Activated T-helper 17 cell treated with anti-CD3 and anti-CD28 coated beads, Interleukin-2, amount 50 U/mL, for 72 hours (primary cell): ENCODE data around the gene RHNO1. TPM values are rescaled to one million over a fixed set of nuclear protein-coding genes. Genes with fewer than 3 reads are reported as not detected.
A peak's percentile ranks its signal among the peaks of the same experiment; 100 is the strongest.
"Not testable (repeated sequence)": the region's sequence is repeated elsewhere in the genome, so short reads cannot be mapped to it uniquely, and the experiment has no call there.

Experiments used
- ATAC-seq: fragments of 150-1000 bp; cut with Tn5 transposase; replicated peaks from 2 replicates; pipeline ENCODE4 v1.10.0; 2021; ENCODE audit warnings: mild to moderate bottlenecking, moderate library complexity
- H3K27ac Mint-ChIP-seq: one replicate; pipeline ENCODE4 v1.8.0; 2022; ENCODE audit warnings: mixed read lengths
- H3K27me3 Mint-ChIP-seq: one replicate; pipeline ENCODE4 v1.8.0; 2022; ENCODE audit warnings: mixed read lengths
- H3K36me3 Mint-ChIP-seq: one replicate; pipeline ENCODE4 v1.8.0; 2022; ENCODE audit warnings: low read depth, mild to moderate bottlenecking, mixed read lengths
- H3K4me1 Mint-ChIP-seq: one replicate; pipeline ENCODE4 v1.8.0; 2022; ENCODE audit warnings: mixed read lengths
- H3K4me3 Mint-ChIP-seq: one replicate; pipeline ENCODE4 v1.8.0; 2022; ENCODE audit warnings: mild to moderate bottlenecking, mixed read lengths
- H3K9me3 Mint-ChIP-seq: one replicate; pipeline ENCODE4 v1.8.0; 2022; ENCODE audit warnings: mixed read lengths
- total RNA-seq, 2 donors: library from RNA; stranded (reverse); gene quantifications; one replicate each; pipeline ENCODE4 v1.2.3, GENCODE V29; 2022

Gene RHNO1
- total RNA-seq, 2 donors from 2014 or later, result 39.4 to 52.3 TPM

DNA sequence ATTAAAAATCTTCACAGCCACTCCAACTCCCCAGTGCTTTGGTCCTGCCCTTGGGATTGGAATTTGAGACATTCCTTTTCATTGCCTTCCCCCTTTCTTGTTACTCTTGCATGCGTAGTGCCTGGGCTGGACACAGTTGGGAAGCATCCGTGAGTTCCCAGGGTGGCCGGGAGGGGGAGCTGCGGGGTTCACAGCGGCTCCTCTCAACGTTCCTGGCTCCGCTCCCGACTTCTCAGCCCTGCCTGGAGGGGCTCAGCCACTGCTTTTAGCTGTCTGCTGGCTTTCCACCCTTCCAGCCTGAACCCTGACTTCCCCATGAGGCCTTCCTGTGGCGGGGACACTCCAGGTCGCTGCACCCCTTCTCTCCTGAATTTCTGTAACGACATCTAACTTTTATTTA, 23.4 kb upstream of the RHNO1 start:
- Mint-ChIP-seq H3K36me3 (peaks cover 13% of the 10 kb centered on the region), H3K27ac (no peak overlapping the region), H3K4me3 (no peak overlapping the region)

DNA sequence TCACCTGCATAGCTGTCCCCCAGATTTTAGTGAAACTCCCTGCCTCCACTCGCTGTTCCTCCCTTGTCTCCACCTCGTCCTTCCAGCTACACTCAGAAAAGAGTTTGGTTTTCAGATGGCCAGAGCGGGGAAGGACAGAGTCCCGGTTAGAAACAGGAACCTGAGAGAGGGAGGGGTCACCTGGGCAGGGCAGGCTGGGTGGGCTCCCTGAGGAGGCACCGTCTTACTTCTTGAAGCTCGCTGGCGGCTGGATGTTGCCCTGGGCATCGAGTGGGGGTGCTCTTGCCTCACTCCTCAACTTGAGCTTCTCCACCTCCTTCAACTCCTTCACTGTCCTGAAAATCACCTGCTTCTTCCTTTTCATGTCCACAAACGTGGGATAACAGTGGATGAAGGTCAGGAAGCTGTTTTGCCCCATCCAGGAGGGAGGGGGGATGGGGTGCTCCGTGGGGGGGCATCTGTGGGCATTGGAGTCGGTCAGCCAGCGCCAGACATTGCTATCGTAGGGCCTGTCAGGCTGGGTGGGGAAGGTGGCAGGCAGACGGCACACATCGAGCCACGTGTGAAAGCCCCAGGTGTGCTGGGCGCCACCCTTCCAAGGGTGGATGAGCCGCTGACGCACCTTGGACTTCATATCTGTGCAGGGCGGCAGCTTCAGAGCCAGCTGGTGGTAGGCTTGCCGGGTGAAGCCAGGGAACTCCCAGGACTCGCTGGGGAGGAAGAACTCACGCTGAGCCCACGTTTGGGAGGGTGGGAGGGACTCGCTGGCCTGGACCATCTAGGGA, 22.2 kb upstream of the RHNO1 start:
- peaks cover 4% of the 10 kb centered on the region for H3K4me1 Mint-ChIP-seq
- no peak for ATAC-seq
- no peak overlapping the region for H3K4me3 Mint-ChIP-seq
- H3K27ac Mint-ChIP-seq, result no peak overlapping the region
- H3K36me3 Mint-ChIP-seq, result peaks cover 24% of the 10 kb centered on the region
- H3K9me3 Mint-ChIP-seq, result no peaks in the 10 kb centered on the region
- H3K27me3 Mint-ChIP-seq, result no peaks in the 10 kb centered on the region

More for the DNA sequence above, 23.4 kb upstream of the RHNO1 start:
- ATAC-seq, result peak; percentile 82
- peaks cover 4% of the 10 kb centered on the region for H3K4me1 Mint-ChIP-seq
- H3K27me3 Mint-ChIP-seq, result no peaks in the 10 kb centered on the region
- no peaks in the 10 kb centered on the region for H3K9me3 Mint-ChIP-seq

DNA sequence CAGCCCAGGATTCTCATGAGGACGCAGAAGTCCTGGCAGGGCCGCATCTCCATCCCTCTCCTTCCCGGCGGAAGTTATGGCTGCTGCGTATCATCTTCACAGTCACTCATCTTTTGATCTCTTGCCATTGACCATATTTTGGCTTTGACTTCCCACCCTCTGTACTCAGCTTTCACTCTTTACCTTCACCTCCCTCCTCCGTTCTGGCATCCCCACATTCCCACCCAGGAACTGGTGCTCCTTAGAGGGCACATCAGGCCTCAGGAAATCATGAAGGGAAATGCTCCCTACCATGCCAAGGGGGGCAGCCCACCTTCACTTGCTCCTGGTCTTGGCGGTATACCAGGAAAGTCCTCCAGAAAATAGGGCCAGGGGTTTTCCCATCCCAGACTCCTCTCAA, 21.5 kb upstream of the RHNO1 start:
- H3K27ac Mint-ChIP-seq, result peak overlapping the region; percentile 49
- peaks cover 4% of the 10 kb centered on the region for H3K4me1 Mint-ChIP-seq
- no peak overlapping the region for H3K4me3 Mint-ChIP-seq
- no peak for ATAC-seq
- peaks cover 30% of the 10 kb centered on the region for H3K36me3 Mint-ChIP-seq
- no peaks in the 10 kb centered on the region for H3K9me3 Mint-ChIP-seq
- H3K27me3 Mint-ChIP-seq, result no peaks in the 10 kb centered on the region

DNA sequence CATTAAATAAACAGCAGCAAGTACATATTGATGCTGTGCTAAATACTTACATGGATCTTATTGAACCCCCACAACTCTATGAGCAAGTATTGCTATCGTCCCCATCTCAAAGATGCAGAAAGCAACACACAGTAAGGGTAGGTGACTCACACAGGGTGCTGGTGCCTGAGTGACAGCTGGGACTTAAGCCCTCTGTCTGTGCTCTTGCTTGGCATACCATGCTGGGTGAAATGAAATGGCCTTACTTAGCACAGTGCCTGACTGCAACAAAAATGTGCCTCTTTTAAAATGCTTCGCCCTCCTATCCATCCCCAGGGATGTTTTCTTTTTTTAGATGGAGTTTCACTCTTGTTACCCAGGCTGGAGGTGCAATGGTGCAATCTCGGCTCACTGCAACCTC, 21.0 kb upstream of the RHNO1 start:
- no peak for ATAC-seq
- no peaks in the 10 kb centered on the region for H3K27me3 Mint-ChIP-seq
- H3K4me3 Mint-ChIP-seq, result no peak overlapping the region
- H3K36me3 Mint-ChIP-seq, result peaks cover 34% of the 10 kb centered on the region
- peak overlapping the region; percentile 49 for H3K27ac Mint-ChIP-seq
- no peaks in the 10 kb centered on the region for H3K9me3 Mint-ChIP-seq
- H3K4me1 Mint-ChIP-seq, result peaks cover 4% of the 10 kb centered on the region

DNA sequence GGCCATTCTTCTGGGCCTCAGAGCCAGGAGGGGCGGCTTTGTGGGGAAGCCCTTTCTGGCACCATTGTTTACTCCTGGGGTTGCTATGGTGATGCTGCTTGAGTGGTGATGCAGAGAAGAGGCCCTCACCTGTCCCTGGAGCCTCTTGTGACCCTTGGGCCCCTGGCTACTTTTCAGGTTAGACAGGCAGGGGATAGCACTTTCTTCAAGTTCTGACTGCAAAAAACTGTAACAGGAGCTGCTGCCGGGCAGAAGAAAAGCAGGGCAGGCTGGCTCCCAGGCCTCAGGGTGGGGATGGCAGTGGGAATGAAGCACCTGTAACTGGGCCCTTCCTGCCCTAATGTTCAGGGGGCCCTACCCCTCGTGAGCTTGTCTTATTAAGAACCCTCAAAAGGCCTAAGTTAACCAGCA, 20.0 kb upstream of the RHNO1 start, which contains the start of gene TEX52:
Gene TEX52, minus strand, starts transcription at position 19 of the 411 bp plus-strand sequence. Its CDS starts 13 bp downstream, at position 6.
- Mint-ChIP-seq H3K36me3 (peaks cover 43% of the 10 kb centered on the region), H3K27ac (peak within 1 kb of the TSS; percentile 49), H3K4me3 (no peak within 1 kb of the TSS), H3K4me1 (peaks cover 4% of the 10 kb centered on the region), H3K27me3 (no peaks in the 10 kb centered on the region), H3K9me3 (no peaks in the 10 kb centered on the region)
- peak; percentile 22 for ATAC-seq

DNA sequence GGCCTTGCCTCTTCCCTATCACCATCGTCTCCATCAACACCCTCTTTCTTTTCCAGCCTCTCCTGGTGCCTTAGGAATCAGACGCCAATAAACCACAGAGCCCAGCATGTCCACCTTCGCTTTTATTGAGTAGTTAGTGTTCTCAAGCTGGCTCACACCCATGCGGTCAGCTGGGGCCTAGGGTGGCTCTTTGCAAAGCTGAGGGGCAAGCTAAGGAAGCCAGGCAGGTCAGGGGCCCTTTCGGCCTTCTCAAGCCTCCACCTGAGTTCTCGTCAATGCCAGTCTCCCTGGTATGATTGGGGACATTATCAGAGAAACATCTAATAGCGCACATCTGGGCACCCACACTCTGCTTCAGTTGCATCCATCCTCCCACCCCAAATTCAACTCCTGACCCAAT, 19.4 kb upstream of the RHNO1 start:
- Mint-ChIP-seq H3K9me3 (no peaks in the 10 kb centered on the region), H3K27me3 (no peaks in the 10 kb centered on the region)

DNA sequence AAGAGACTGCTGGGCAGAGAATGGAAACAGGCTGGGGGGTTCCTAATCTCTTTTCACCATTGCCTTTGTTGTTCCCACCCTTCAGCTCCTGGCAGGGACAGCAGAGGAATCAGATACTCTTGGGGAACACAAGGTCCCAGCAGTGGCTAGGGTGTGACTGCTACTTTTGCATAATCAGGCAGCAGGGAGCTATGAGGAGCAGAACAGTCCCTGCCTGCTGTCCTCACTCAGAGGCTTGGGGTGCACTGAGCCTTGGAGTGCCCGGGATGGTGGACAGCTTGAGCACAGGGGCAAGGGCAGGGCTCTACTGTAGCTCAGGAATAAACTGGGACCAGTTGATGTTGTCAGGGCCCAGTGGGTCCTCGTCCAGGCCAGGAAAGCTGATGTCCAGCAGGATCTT, 18.7 kb upstream of the RHNO1 start:
- Mint-ChIP-seq H3K36me3 (peaks cover 53% of the 10 kb centered on the region), H3K4me3 (no peak overlapping the region), H3K27ac (peak overlapping the region; percentile 62), H3K9me3 (no peaks in the 10 kb centered on the region), H3K27me3 (no peaks in the 10 kb centered on the region), H3K4me1 (peaks cover 4% of the 10 kb centered on the region)
- ATAC-seq, result no peak

More for the DNA sequence above, 19.4 kb upstream of the RHNO1 start:
- Mint-ChIP-seq H3K27ac (no peak overlapping the region), H3K4me3 (no peak overlapping the region), H3K36me3 (peaks cover 47% of the 10 kb centered on the region), H3K4me1 (peaks cover 4% of the 10 kb centered on the region)
- no peak for ATAC-seq

DNA sequence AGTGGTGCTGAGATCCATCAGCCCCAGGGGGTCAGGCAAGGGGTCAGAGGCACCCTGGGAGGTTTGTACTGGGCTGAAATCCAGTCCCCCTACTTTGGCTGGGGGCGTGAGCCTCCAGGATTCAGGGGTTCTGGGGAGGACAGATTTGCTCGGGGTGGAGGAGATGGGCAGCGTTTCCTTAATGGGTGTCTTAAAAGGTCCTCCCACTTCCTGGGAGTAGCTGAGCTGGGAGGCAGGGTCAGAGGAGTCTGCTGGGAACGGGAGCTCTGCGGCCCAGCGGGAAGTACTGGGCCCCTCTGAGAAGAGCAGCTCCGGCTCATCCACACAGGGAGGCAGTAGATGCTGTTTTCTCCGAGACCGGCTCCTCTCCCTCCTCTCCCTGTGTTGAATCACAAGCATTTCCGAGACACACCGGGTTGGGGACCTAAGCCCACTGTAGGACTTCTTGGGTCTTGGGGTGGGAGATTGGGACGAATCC, 18.0 kb upstream of the RHNO1 start:
- H3K27me3 Mint-ChIP-seq, result no peaks in the 10 kb centered on the region
- H3K27ac Mint-ChIP-seq, result peak overlapping the region; percentile 62
- H3K36me3 Mint-ChIP-seq, result peaks cover 59% of the 10 kb centered on the region
- ATAC-seq, result no peak
- H3K4me1 Mint-ChIP-seq, result no peaks in the 10 kb centered on the region
- no peak overlapping the region for H3K4me3 Mint-ChIP-seq
- no peaks in the 10 kb centered on the region for H3K9me3 Mint-ChIP-seq

DNA sequence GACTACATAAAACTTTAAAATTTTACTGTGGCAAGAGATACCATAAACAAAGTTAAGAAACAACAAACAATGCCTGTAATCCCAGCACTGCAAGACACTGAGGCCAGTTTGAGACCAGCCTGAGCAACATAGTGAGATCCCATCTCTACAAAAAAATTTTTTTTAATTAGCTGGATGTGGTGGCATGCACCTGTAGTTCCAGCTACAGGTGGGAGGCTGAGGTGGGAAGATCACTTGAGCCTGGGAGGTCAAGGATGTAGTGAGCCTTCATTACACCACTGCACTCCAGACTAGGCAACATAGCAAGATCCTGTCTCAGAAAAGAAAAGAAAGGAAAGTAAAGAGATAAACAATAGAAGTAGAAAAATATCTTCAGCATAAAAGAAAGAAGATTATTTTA, 16.9 kb upstream of the RHNO1 start:
- Mint-ChIP-seq H3K27me3 (no peaks in the 10 kb centered on the region), H3K36me3 (peaks cover 71% of the 10 kb centered on the region), H3K27ac (peak overlapping the region; percentile 61), H3K4me1 (no peaks in the 10 kb centered on the region), H3K9me3 (no peaks in the 10 kb centered on the region), H3K4me3 (no peak overlapping the region)
- ATAC-seq, result no peak

DNA sequence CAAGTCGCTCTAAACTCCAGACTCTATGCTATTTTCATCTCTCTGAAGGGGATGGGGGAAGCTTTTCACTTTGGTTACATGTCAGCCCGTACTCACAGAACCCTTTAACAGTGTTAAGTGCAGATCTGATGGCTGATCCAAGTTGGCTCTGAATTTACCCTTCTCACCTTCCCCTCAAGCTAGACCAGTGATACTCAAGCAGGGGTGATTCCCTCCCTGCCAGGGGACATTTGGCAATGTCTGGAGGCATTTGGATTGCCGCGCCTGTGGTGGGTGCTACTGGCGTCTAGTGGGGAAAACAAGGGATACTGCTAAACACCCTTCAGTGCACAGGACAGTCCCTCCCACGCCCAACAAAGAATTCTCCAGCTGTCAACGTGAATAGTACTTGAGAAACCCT, 14.1 kb upstream of the RHNO1 start:
- no peak for ATAC-seq
- H3K4me1 Mint-ChIP-seq, result no peaks in the 10 kb centered on the region
- H3K36me3 Mint-ChIP-seq, result peaks cover 92% of the 10 kb centered on the region
- H3K27ac Mint-ChIP-seq, result no peak overlapping the region
- no peaks in the 10 kb centered on the region for H3K9me3 Mint-ChIP-seq
- no peak overlapping the region for H3K4me3 Mint-ChIP-seq
- H3K27me3 Mint-ChIP-seq, result no peaks in the 10 kb centered on the region

DNA sequence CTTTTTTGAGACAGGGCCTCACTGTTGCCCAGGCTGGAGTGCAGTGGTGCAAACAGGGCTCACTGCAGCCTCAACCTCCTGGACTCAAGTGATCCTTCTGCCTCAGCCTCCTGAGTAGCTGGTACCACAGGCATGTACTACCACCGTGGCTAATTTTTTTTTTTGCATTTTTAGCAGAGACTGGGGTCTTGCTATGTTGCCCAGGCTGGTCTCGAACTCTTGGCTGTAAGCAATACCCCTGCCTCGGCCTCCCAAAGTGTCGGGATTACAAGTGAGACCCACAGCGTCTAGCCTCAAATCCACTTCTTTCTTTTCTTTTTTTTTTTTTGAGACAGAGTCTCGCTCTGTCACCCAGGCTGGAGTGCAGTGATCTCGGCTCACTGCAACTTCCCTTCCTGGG, 13.6 kb upstream of the RHNO1 start:
- ATAC-seq, H3K27ac Mint-ChIP-seq, H3K4me3 Mint-ChIP-seq, H3K4me1 Mint-ChIP-seq, H3K27me3 Mint-ChIP-seq, H3K9me3 Mint-ChIP-seq: not testable (repeated sequence)
- peaks cover 92% of the 10 kb centered on the region for H3K36me3 Mint-ChIP-seq

DNA sequence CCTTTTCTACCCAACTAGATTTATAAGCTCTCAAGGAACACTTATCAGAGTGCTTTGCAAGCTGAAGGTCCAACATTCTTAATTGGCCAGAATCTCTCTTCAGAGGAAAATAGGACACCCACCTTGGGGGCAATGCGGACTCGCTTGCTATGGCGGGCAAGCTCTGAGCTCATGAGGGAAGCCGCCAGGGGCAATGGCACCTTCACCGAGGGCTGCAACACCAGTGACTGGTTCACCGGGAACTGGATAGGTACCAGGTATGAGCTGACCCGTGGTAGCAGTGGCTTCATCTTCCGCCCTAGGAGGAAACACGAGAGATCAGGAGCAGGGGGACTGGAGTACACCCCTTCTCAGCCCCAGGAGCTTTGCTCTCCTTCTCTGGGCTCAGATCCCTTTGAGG, 12.8 kb upstream of the RHNO1 start:
- peaks cover 93% of the 10 kb centered on the region for H3K36me3 Mint-ChIP-seq
- no peaks in the 10 kb centered on the region for H3K9me3 Mint-ChIP-seq
- peak overlapping the region; percentile 42 for H3K27ac Mint-ChIP-seq
- no peaks in the 10 kb centered on the region for H3K27me3 Mint-ChIP-seq
- peaks cover 5% of the 10 kb centered on the region for H3K4me1 Mint-ChIP-seq
- ATAC-seq, result no peak
- no peak overlapping the region for H3K4me3 Mint-ChIP-seq

DNA sequence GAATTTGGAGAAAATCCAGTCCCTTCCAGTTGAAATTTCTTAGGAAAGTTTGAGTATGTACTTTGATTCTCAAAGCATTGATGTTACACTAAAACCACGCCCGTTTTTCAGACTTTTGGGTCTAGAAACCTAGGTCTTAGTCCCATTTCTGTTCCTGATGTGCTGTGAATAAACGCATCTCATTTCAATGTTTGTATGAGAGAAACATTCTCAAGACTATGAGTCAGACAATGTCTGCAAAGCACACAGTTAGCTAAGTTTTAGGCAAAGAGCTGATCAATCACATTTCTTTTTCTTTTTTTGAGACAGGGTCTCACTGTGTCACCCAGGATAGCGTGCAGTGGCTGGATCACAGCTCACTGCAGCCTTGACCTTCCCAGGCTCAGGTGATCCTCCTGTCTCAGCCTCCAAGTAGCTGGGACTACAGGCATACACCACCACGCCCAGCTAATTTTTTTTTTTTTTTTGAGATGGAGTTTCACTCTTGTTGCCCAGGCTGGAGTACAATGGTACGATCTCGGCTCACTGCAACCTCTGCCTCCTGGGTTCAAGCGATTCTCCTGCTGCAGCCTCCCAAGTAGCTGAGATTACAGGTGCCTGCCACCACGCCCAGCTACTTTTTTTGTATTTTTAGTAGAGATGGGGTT, 7.9 kb upstream of the RHNO1 start:
- H3K9me3 Mint-ChIP-seq, H3K4me1 Mint-ChIP-seq, ATAC-seq, H3K27me3 Mint-ChIP-seq: not testable (repeated sequence)
- Mint-ChIP-seq H3K4me3 (peak overlapping the region; percentile 63), H3K36me3 (peaks cover 83% of the 10 kb centered on the region), H3K27ac (peak overlapping the region; percentile 88)

DNA sequence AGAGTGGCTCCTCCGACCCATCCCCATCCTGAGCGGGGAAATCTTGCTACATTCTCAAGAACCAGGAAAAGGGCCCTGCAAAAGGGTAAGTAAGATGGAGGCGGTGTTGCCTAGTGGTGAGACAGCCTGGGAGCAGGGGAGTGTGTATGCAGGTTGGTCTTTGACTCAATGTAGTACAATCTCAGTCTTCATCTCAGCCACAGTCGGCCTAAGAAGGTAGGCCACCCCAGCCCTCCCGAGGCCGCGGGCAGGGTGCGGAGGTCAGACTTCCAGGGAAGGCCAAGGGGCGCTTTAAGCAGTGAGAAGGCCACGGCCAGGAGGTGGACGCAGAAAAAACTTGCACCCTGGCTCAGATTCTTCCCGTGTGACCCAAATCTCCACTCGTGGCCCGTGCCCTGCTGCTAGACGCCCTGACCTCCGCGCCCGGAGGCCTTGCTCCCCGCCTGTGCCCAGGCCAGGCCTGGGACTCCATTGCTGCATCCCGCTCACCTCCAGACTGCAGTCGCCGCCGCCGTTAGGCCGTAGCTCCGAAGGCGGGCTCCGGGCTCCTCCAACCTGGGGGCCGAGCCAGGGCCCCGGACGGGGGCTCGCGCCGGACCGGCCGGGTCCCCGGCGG, 484 bp upstream of the RHNO1 start:
- peaks cover 66% of the 10 kb centered on the region for H3K36me3 Mint-ChIP-seq
- H3K4me1 Mint-ChIP-seq, result peaks cover 20% of the 10 kb centered on the region

More for the DNA sequence above, 484 bp upstream of the RHNO1 start:
- H3K27ac Mint-ChIP-seq, result peak overlapping the region; percentile 80
- peak; percentile 61 for ATAC-seq
- H3K4me3 Mint-ChIP-seq, result peak overlapping the region; percentile 91
- H3K27me3 Mint-ChIP-seq, result no peaks in the 10 kb centered on the region
- no peaks in the 10 kb centered on the region for H3K9me3 Mint-ChIP-seq
